DOHH2 (cell line): ENCODE measurements around the gene XNDC1N.
"Not testable (repeated sequence)": the region's sequence is repeated elsewhere in the genome, so short reads cannot be mapped to it uniquely, and the experiment has no call there.

Experiments
- CTCF ChIP-seq: fragments of 200-600 bp; sonication (generic); IDR thresholded peaks from one replicate; pipeline ENCODE4 v1.5.1; 2014; ENCODE audit warnings: antibody characterized with exemption, mild to moderate bottlenecking, low read depth, low read length; ENCODE audit not compliant: poor library complexity, severe bottlenecking
- EZH2phosphoT487 ChIP-seq: fragments of 200-600 bp; sonication (generic); IDR thresholded peaks from 2 replicates; pipeline ENCODE4 v1.6.1; 2017; ENCODE audit warnings: borderline replicate concordance, mild to moderate bottlenecking, antibody characterized with exemption, low read length, moderate library complexity, mixed read lengths

- not testable (repeated sequence) for TF ChIP-seq CTCF, EZH2phosphoT487
These were observed 27.3 kb downstream of the XNDC1N start for GRCh38 chr11:71901137-71901536.
